ENCODE data around the gene CD1B. TPM values are rescaled to one million over a fixed set of nuclear protein-coding genes. Genes with fewer than 3 reads are reported as not detected.
"Not testable (repeated sequence)": the region's sequence is repeated elsewhere in the genome, so short reads cannot be mapped to it uniquely, and the experiment has no call there.

CD1B gene
- total RNA-seq (2014; rRNA removed; shearing (Covaris generic)) = not detected in 2 replicates

- DNase-seq (ENCODE audit: low spot score) = no peak
Measured at GRCh38 chr1:158331481-158332150, at the start of gene CD1B. CD1B (minus strand) TSS chr1:158331531; CDS start chr1:158331423, 108 bp downstream.

- no peak for DNase-seq (ENCODE audit: low spot score)
Measured at GRCh38 chr1:158374860-158375259, 43.5 kb upstream of the CD1B start.

GRCh38 chr1:158374101-158374500 is 42.8 kb upstream of the CD1B start:
- DNase-seq (ENCODE audit: low spot score) = not testable (repeated sequence)

GRCh38 chr1:158371188-158371953 is 40.0 kb upstream of the CD1B start:
- no peak for DNase-seq (ENCODE audit: low spot score)

GRCh38 chr1:158366783-158367182 is 35.5 kb upstream of the CD1B start:
- DNase-seq (ENCODE audit: low spot score) = no peak

GRCh38 chr1:158362941-158363340 is 31.6 kb upstream of the CD1B start:
- DNase-seq (ENCODE audit: low spot score) = no peak

GRCh38 chr1:158362482-158362881 is 31.2 kb upstream of the CD1B start:
- no peak for DNase-seq (ENCODE audit: low spot score)

- no peak for DNase-seq (ENCODE audit: low spot score)
Measured at GRCh38 chr1:158357441-158357840, 26.1 kb upstream of the CD1B start.

GRCh38 chr1:158356616-158357015 is 25.3 kb upstream of the CD1B start:
- no peak for DNase-seq (ENCODE audit: low spot score)

- no peak for DNase-seq (ENCODE audit: low spot score)
Measured at GRCh38 chr1:158355773-158356285, 24.5 kb upstream of the CD1B start.

GRCh38 chr1:158354255-158354654 is 22.9 kb upstream of the CD1B start:
- DNase-seq (ENCODE audit: low spot score) = no peak

- no peak for DNase-seq (ENCODE audit: low spot score)
Measured at GRCh38 chr1:158353303-158354075, 22.2 kb upstream of the CD1B start, which contains the start of gene CD1E. CD1E (plus strand) TSS chr1:158353894; CDS start chr1:158353989, 95 bp downstream.

GRCh38 chr1:158348946-158349345 is 17.6 kb upstream of the CD1B start:
- not testable (repeated sequence) for DNase-seq (ENCODE audit: low spot score)

GRCh38 chr1:158336413-158336812 is 5.1 kb upstream of the CD1B start:
- not testable (repeated sequence) for DNase-seq (ENCODE audit: low spot score)

- no peak for DNase-seq (ENCODE audit: low spot score)
Measured at GRCh38 chr1:158335213-158335532, 3.8 kb upstream of the CD1B start.

- DNase-seq (ENCODE audit: low spot score) = no peak
Measured at GRCh38 chr1:158334526-158335212, 3.3 kb upstream of the CD1B start.

- DNase-seq (ENCODE audit: low spot score) = no peak
Measured at GRCh38 chr1:158333405-158334155, 2.2 kb upstream of the CD1B start.

- no peak for DNase-seq (ENCODE audit: low spot score)
Measured at GRCh38 chr1:158331106-158331425, 265 bp downstream of the CD1B start.

- no peak for DNase-seq (ENCODE audit: low spot score)
Measured at GRCh38 chr1:158330391-158331105, 783 bp downstream of the CD1B start.

- peak; percentile 17 for DNase-seq (ENCODE audit: low spot score)
Measured at GRCh38 chr1:158329733-158330132, 1.6 kb downstream of the CD1B start.

Data from HT-29 (cell line).